NCI-H1694 treated with DMSO at 0.1 percent for 48 hours (cell line): ENCODE data around the gene LRRC39.
A peak's percentile ranks its signal among the peaks of the same experiment; 100 is the strongest.
"Not testable (repeated sequence)": the region's sequence is repeated elsewhere in the genome, so short reads cannot be mapped to it uniquely, and the experiment has no call there.

Source experiments
- DNase-seq: peaks from one replicate; lab custom pipeline; 2025; lab: John Stamatoyannopoulos, UW

The LRRC39 gene

GRCh38 chr1:100178091-100178490, at the start of gene LRRC39:
LRRC39 (minus strand) TSS chr1:100178256; CDS start chr1:100168516, 9,740 bp downstream.
- DNase-seq: no peak

- no peak for DNase-seq
Measured at GRCh38 chr1:100222428-100222827, 44.4 kb upstream of the LRRC39 start.

GRCh38 chr1:100219883-100220282, 41.8 kb upstream of the LRRC39 start:
- DNase-seq: no peak

- DNase-seq: no peak
Measured at GRCh38 chr1:100219457-100219856, 41.4 kb upstream of the LRRC39 start.

GRCh38 chr1:100217834-100218233, 39.8 kb upstream of the LRRC39 start:
- no peak for DNase-seq

- DNase-seq: no peak
Measured at GRCh38 chr1:100215101-100215500, 37.0 kb upstream of the LRRC39 start.

- no peak for DNase-seq
Measured at GRCh38 chr1:100213141-100213540, 35.1 kb upstream of the LRRC39 start.

- no peak for DNase-seq
Measured at GRCh38 chr1:100206301-100206700, 28.2 kb upstream of the LRRC39 start.

GRCh38 chr1:100205593-100205992, 27.5 kb upstream of the LRRC39 start:
- not testable (repeated sequence) for DNase-seq

- not testable (repeated sequence) for DNase-seq
Measured at GRCh38 chr1:100205103-100205502, 27.0 kb upstream of the LRRC39 start.

GRCh38 chr1:100202703-100203102, 24.6 kb upstream of the LRRC39 start:
- DNase-seq: not testable (repeated sequence)

GRCh38 chr1:100200060-100200459, 22.0 kb upstream of the LRRC39 start:
- DNase-seq: not testable (repeated sequence)

GRCh38 chr1:100198596-100198995, 20.5 kb upstream of the LRRC39 start:
- DNase-seq: no peak

GRCh38 chr1:100188617-100189016, 10.6 kb upstream of the LRRC39 start:
- DNase-seq: peak; percentile 86

- no peak for DNase-seq
Measured at GRCh38 chr1:100187912-100188311, 9.9 kb upstream of the LRRC39 start.

- DNase-seq: no peak
Measured at GRCh38 chr1:100184536-100184935, 6.5 kb upstream of the LRRC39 start.

GRCh38 chr1:100183370-100183769, 5.3 kb upstream of the LRRC39 start:
- DNase-seq: no peak

- no peak for DNase-seq
Measured at GRCh38 chr1:100177295-100178041, 588 bp downstream of the LRRC39 start.

GRCh38 chr1:100168051-100168450, 10.0 kb downstream of the LRRC39 start:
- DNase-seq: no peak

GRCh38 chr1:100164702-100165101, 13.4 kb downstream of the LRRC39 start:
- DNase-seq: no peak

GRCh38 chr1:100164216-100164615, 13.8 kb downstream of the LRRC39 start:
- DNase-seq: no peak

GRCh38 chr1:100162881-100163280, 15.2 kb downstream of the LRRC39 start:
- no peak for DNase-seq

GRCh38 chr1:100152271-100152670, 25.8 kb downstream of the LRRC39 start:
- no peak for DNase-seq

GRCh38 chr1:100151679-100152078, 26.4 kb downstream of the LRRC39 start:
- no peak for DNase-seq
